NCI-H146 treated with DMSO at 0.1 percent for 48 hours (cell line): ENCODE data around the gene CELF4.
A peak's percentile ranks its signal among the peaks of the same experiment; 100 is the strongest.

ENCODE experiments used
- DNase-seq: peaks from one replicate; lab custom pipeline; 2025; ENCODE audit not compliant: unreplicated experiment; lab: John Stamatoyannopoulos, UW

The CELF4 gene

DNA sequence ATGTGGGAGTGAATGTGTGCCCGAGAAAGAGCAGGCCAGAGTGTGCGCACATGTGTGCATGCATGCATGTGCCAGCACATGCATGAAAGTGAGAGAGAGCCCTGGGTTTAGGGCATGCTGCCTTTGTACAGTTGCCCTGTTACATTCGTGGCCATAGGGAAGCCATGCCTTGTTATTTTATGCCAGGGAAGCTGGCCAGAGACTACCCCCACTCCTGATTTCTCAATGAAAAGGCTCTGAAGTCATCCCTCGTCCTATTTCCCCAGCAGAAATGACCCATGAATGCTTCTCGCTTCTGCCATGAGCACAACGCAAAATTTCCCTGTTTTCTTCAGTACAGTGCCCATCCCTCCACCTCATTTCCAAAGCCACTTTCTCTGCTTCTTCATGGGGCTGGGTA is 143.0 kb downstream of the CELF4 start:
- no peak for DNase-seq

DNA sequence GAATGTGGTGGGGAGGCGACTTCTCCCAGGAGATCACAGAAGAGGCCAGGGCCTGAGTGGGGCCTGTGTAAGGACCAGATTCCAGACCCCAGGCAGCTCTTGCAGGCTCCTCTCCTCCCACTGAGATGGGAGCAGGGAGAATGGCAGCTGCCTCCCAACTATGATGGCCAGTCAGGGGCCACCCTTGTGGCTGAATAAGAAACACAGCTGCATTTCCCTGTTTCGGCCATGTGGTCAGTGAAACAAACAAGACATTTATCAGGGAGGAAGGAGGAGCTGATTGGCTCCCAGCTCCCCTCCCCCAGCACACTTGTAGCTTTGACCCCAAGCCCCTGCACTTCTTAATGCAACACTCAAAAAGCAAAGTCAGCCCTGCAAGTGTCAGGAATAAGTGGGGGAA is 143.5 kb downstream of the CELF4 start:
- DNase-seq = no peak

DNA sequence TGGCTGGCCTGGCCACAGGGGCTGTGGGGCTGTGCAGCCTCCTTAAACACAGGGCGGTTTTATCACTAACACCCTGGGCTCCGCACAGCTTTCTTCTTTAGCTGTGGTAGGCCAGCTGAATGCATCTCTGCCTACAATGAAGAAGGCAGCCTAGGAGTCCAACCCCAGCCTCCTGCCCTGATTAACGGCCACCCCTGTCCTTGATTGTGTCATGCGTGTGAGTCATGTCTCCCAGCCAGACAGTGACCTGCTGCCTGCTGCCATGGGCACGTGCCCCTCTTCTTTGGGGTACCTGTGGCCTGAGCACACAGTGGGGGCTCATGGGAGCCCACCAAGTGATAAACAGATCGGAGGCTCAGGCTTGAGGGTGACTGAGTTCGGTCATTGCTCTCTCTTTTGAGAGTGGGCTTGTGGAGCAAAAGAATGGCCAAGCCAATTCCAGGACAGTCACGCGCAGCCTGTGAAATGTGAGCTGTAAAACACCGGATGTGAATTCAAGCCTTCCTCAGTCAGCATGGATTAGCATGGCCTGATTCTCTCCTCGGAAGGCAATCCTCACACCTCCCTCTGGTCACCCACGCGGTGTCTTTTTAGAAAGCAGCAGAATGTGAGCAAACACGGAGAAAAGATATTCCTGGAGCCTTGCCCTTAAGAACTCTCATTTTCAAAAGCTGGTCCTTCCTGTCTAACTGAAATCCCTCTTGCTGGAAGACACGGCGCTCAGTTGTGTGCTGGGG is 144.1 kb downstream of the CELF4 start:
- no peak for DNase-seq

DNA sequence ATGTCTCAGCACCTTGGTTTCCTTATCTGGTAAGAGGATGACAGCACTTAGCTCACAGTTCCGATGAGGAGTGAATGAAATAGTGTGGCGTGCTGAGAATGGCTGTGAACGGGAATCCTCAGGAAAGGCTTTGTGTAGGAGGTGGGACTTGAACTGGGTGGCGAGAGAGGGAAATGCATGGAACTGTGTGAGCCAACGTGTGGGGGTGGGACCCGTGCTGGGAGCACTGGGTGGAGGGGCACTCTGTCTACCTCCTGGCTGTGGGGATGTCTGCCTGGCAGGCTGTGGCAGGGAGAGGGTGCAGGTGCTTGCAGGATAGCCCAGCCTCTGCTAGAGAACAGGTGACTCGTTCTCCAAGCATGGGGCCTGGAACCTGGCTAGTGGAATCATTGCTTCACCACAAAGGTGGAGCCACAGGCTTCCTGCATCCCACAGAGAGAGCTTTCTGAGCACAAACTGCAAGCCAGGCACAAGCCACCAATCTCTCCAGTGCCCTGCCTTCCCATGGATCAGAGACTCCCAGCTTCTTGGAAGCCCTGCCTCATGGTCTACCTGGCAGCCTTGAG is 145.2 kb downstream of the CELF4 start:
- DNase-seq = no peak

DNA sequence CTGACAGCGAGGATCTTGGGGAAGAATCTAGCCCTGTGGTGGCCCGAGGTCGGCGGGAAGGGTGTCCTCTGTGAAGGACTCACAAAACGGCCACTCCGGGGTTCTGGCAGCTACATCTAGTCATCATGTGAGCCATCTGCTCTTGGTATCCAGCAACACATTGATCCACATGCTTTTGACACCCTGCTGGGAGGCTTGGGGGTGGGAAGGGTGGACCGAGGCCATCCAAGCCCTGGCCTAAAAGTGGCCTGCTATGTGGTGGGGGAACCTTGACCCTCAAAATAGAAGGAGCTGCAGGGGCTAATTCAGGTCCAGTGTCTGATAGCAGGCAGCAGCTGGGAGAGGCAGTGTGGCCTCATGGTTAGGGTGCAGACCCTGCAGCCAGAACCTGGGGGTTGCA is 145.7 kb downstream of the CELF4 start:
- DNase-seq = no peak

DNA sequence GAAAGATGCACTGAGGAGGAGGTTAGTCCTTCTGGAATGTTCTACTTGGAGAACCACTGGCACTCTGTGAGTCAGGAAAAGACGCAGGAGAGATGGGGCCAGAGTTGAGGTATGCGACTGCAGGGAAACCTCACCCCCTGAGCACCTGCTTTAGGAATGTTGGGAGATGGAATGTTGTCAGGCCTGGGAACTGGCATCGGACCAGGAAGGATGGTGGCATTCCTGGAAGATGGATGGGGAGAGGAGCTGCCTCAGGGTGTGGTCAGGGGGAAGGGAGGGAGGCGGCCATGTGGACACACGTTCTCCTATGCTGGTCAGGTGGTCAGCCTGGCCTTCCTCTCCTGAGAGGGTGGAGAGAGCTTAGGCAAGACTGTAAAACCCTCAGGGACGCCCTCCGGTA is 146.3 kb downstream of the CELF4 start:
- no peak for DNase-seq

DNA sequence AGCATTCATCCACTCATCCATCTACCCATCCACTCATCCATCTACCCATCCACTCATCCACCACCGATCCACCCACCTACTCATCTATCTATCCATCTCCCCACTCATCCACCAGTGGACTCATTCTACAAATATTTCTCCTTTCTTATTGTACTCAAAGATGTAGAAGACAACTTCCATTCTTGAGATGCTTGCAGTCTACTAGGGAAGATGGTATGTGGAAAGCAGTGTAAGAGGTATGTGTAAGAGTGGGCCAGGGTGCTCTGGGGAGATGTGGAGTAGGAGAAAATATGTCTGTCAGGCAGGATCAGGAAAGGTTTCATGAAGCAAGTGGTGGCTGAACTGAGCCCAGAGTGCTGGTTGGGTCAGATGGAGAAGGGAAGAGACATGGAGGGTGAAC is 150.8 kb downstream of the CELF4 start:
- no peak for DNase-seq

DNA sequence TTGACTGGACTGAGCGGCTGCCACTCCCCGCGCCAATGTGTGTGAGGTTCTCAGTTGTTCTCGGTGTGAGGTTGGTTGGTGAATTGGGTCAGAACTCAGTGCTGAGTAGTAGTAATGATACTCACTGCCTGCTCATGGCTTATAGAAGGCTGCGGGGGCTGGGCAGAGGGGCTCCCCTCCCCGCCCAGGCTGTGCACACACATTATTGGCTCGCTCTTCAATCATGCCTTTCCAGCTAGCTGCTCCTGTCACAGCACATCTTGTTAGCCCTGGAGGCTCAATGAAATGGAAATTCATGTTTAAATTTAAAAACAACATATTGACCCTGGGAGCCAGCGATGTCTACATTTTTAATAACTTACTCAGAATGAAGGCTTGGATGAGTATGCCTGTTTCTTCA is 152.8 kb downstream of the CELF4 start:
- DNase-seq = no peak

DNA sequence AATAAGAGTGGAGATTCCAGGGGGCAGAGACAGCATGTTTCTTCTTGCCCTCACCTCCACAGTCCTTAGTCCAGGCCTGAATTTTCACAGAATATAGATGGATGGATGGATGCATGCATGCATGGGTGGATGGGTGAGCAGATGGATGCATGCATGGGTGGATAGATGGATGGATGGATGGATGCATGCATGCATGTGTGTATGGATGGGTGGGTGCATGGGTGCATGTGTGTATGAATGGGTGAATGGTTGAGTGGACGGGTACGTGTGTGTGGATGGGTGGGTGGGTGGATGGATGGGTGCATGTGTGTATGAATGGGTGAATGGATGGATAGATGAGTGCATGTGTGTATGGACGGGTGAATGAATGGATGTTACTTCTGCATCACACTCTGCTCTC is 153.3 kb downstream of the CELF4 start:
- DNase-seq = no peak

DNA sequence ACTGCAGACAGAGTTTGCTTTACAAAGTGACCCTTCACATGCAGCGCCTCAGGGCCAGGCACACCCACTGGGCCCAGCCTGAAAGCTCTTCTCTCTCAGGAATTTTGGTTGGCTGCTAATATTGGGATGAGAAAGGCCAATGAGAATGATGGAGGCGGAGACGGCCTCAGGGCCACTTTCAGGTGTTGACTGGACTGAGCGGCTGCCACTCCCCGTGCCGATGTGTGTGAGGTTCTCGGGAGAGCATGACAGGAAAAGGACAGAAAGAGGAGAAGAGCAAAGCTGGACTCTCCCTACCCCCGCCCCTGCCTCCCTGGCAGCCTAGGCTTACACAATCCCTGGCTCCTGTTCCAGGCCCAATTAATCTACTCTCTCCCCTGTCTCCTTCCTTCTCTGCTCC is 155.7 kb downstream of the CELF4 start:
- peak; percentile 96 for DNase-seq

DNA sequence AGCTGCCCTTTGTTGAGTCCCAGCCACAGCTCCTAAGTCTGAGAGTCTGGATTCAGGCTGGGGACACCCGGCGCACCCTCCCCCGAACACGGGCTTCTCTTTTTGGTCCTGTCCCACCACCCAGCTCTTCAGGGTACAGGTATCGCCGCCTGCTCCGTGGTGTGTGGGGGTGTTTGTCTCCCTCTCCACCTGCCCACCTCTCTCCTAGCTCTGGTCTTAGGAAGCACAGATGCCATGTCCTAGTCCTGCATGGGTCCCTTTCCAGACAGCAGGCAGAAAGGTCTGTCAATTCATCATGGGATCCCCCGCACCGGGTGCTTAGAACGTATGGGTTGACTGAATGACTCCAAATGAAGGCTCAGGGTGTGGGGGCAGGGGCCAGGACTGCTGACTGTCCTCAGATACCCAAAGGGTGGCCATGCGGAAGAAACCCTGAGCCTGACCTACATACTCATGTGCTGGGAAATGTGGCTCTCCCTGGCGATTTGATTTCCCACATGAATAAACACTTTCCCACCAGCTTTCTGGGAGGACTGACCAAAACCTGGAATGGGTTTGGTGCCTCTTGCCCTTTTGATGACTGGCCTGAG is 156.8 kb downstream of the CELF4 start:
- no peak for DNase-seq

DNA sequence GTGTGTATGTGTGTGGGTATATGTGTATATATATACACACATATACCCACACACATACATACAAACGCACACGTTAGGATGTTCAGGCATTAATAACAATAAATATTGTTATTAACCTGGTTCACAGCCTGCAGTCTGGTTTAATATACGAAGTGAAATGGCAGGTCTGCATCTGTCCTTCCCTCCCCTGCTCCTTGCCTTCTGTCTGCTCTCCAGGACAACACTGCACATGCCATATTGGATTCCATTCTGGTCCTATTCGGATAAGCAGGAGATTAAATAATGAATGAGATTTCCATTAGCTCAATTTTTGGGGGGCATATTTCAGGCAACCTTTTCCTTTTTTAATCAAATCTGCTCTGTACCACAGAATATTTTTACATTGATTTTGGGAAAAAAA is 158.0 kb downstream of the CELF4 start:
- DNase-seq = no peak

DNA sequence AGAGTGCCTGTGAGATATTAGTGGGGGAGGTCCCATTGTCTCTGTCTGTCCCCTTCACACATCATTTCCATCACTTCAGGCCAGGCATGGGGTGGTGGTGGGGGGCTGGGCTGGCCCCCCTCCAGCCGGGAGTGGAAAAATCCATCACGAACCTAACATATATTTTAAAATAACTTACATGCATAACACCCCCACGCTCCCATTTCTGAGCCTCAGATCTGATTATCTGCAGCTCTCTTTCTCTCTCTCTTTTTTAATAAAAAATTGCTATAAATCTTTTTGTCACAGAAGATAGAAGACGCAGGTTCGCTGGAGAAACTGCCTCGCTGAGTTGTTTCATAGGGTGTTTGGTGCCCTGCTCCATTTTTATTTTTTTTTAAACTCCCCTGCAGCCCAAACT is 159.8 kb downstream of the CELF4 start:
- DNase-seq = no peak

DNA sequence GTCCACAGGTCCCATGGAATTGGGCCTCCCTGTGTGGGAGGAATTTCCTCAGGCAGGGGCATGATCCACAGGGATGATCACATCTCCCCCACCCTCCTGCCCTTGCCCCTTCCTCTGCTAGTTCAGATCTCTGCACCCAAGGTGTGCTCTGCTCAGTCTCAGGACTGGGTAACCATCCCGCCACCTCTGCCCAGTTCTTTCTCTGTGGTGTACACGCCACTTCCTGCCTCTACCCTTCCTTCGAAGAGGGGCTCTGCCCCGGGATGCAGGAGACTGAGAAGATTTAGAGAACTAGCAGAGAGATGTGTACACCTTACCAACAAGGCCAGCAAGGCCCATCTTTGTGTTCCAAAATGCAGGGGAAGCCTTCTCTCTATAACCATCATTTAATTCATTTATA is 160.4 kb downstream of the CELF4 start:
- DNase-seq = no peak

DNA sequence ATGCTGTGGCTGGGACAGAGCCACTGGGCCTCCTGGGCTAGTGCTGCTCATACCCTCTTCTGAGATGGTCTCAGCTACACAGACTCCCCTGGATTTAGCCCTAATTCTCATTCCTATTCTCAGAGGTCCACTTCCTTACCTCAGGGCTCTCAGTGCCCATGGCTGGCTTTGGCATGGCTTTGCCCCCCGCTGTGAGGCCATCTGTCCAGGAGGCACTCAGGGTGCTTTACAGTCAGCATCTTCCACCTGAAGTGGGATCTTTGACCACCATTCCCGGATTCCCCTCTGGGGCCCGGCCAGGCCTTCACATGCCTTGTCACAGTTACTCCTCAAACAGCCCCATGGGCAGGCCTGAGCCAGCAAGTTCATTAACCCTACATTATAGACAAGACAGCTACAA is 161.8 kb downstream of the CELF4 start:
- DNase-seq = no peak

DNA sequence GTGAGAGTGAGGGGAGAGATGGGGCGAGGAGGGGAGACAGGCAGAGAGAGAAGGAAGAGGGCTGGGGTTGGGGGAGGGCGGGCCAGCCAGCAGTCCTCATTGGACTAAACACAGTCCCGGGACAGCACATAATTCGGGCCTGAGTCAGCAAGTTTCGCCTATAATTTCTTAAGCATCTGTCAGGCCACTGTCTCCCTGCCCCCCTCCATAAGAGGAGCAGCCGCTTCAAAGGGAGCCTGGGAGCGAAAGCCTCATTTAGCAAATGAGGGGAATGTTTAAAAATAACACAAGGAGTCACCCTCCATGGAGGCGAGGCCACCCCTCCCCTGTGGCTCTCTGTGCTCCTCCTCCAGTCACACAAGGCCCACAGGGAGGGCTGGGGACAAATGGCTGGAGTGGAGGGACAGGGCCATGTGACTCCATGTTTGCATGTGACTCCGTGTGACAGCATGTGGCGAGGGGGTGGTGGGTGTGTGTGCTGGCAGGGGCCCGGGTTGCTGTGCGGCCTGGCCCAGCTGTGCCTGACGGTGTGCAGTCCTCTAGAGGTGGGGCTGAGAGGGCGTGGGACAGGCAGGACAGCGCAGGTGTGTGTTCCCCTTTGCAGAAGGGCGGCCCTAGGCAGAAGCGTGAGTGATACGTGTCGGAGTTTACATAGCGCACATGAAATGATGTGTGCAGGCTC is 162.4 kb downstream of the CELF4 start:
- no peak for DNase-seq

DNA sequence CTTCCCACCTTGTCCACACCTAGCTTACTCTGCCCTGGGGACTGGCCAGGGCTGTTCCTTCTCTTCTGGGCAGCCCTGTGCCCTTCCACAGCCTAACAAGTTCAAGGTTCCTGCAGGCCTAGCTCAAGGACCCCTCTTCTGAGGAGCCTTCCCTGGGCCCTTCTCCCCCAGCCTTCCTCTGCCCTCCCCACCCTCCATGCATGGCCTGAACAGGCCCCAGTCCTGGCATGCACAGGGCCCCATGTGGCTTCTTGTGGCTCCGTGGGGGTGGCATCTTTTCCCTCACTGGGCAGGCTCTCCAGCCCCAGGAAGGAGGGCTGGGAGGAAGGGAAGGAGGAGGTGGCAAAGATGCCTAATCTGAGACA is 162.9 kb downstream of the CELF4 start:
- DNase-seq = no peak

DNA sequence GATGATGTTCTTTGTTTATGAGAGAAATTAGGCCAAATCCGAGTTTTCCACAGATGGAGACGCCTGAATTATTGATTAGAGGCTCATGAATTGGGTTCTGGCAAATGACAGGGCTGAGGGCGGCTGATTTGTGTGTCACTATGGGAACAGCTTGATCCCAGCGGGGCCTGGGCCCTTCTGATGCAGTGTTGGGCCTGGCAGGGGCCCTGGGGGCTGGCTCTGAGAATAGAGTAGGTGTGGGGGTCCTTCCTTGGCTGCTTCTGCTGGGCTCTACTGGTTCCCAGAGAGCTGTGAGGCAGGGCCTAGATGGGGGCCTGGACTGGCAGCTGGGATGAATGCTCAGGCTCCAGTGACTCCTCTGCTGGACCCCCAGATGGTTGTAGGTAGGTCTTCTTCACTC is 164.8 kb downstream of the CELF4 start:
- no peak for DNase-seq

DNA sequence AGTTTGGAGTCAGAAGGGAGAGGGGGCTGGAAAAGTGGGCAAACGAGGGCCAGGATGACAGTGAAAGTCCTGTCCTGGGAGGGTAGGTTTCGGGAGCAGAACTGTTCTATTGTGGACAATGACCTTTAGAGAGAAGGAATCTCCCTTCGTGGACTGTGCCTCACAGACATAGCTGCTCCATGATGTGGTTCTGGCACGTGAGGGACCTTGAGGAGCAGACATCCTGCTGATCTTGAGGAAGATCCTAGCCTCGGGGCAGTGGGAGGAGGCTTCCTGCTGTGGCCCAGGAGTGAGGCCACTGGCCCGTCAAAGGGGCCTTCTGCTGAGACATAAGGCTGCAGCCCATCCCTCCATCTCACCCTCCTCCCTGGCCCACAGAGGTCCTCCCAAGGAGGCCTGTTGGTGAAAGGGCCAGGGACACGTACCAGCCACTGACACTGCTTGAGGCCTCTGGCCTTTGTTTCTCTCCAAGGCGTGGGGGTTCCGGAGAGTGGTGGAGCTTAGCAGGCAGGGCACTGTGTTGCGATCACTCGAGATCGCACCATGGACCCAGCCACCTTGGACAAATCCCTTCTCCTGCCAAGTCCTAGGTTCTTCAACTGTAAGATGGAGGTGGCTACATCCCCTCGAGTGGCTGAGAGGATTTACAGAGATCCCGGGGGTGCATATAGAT is 167.2 kb downstream of the CELF4 start:
- no peak for DNase-seq

DNA sequence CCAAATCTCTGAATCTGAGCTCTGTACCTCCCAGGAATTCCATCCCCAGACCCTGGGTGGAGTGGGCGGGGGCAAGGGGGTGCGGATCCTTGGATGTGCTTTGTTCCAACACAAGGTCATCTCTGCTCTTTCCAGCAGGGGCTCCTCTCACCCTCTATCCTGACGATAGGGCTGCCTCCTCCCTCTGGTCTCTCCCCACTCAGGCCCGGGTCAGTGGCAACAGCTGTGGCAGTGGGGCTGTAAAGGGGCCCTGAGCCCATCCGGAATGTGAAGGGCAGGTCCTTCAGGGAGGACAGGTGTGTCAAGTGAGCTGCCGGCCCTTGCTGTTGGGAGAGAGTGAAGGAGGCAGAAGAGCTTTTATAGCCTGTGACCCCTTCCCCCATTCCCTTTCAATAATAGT is 167.8 kb downstream of the CELF4 start:
- DNase-seq = no peak

DNA sequence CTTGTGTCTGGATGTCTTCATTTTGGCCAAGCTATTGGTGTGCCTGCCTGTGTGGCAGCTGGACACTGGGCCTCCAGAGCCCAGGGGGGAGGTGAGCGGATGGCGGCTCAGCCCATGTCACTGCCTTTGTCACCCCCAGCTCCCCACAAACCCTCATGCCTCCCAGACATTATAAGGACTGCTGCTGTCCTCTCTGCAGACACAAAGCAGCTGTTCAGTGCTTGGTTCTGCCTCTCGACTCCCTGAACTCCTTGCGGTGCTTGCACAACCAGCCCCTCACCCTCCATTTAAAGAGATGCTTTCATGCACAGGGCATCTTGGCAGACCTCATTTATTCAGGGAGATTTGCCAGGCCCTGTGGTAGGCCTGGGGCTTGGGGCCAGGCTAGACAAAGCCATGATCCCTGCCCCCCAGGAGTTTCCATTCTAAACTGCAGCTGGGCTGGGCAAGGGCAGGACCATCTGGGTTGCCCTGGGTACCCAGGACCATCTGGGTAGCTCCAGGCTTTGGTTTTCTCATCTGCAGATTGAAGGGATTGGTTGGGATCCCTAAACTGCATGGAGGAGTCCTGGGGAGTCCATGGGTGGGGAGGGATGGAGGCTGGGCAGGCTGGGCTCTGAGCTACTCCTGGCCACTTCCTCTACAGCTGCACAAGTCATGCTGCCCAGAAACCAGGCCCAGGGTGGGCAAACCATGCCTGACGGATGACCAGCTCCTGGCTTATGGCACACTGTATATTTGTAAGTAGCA is 168.5 kb downstream of the CELF4 start:
- DNase-seq = no peak
